ENCODE results near the gene CERK. TPM values are rescaled to one million over a fixed set of nuclear protein-coding genes. Genes with fewer than 3 reads are reported as not detected.

Gene CERK
- polyA plus RNA-seq, 1 donor from 2014 or later: 57.4 TPM

- no peak for TF ChIP-seq RAD21 (conservative IDR thresholded peaks at IDR 0.05)
- TF ChIP-seq MXI1 (conservative IDR thresholded peaks at IDR 0.05; ENCODE audit: poor library complexity, severe bottlenecking): no peak
- TF ChIP-seq SMC3 (conservative IDR thresholded peaks at IDR 0.05; ENCODE audit: poor library complexity): no peak
- TF ChIP-seq EP300 (conservative IDR thresholded peaks at IDR 0.05; ENCODE audit: poor library complexity, severe bottlenecking): no peak
- TF ChIP-seq POLR2AphosphoS5 (IDR thresholded peaks at IDR 0.05): no peak
- no peak for TF ChIP-seq REST (IDR thresholded peaks at IDR 0.05; ENCODE audit: borderline replicate concordance)
- TF ChIP-seq TAF1 (IDR thresholded peaks at IDR 0.05; ENCODE audit: low read depth): no peak
- TF ChIP-seq EZH2 (IDR thresholded peaks at IDR 0.05; ENCODE audit: borderline replicate concordance, insufficient read depth, low read length, poor library complexity, severe bottlenecking): no peak
- TF ChIP-seq, protein P1, sequence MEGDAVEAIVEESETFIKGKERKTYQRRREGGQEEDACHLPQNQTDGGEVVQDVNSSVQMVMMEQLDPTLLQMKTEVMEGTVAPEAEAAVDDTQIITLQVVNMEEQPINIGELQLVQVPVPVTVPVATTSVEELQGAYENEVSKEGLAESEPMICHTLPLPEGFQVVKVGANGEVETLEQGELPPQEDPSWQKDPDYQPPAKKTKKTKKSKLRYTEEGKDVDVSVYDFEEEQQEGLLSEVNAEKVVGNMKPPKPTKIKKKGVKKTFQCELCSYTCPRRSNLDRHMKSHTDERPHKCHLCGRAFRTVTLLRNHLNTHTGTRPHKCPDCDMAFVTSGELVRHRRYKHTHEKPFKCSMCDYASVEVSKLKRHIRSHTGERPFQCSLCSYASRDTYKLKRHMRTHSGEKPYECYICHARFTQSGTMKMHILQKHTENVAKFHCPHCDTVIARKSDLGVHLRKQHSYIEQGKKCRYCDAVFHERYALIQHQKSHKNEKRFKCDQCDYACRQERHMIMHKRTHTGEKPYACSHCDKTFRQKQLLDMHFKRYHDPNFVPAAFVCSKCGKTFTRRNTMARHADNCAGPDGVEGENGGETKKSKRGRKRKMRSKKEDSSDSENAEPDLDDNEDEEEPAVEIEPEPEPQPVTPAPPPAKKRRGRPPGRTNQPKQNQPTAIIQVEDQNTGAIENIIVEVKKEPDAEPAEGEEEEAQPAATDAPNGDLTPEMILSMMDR (IDR thresholded peaks at IDR 0.05; ENCODE audit: poor library complexity, severe bottlenecking): no peak
- no peaks in the 10 kb centered on the region for H3K27me3 ChIP-seq (ENCODE audit: insufficient read depth, low read depth, low read length)
- H4K20me1 ChIP-seq (ENCODE audit: insufficient read depth): no peaks in the 10 kb centered on the region
- no peaks in the 10 kb centered on the region for H3K79me2 ChIP-seq (replicated peaks; ENCODE audit: insufficient read depth, low read length)
- no peak overlapping the region for H3K9ac ChIP-seq (ENCODE audit: low read length)
- H3K36me3 ChIP-seq (ENCODE audit: insufficient read depth, low read length): no peaks in the 10 kb centered on the region
- H3F3A ChIP-seq (ENCODE audit: insufficient read depth, low read length, poor library complexity, severe bottlenecking): no peaks in the 10 kb centered on the region
- no peak overlapping the region for H3K4me3 ChIP-seq (ENCODE audit: low read length)
- H2AFZ ChIP-seq (ENCODE audit: low read depth, low read length): no peak overlapping the region
- peaks cover 4% of the 10 kb centered on the region for H3K9me3 ChIP-seq (ENCODE audit: low read length)
- no peaks in the 10 kb centered on the region for H3K9me2 ChIP-seq (ENCODE audit: insufficient read depth, low read length)
- no peak overlapping the region for H3K4me2 ChIP-seq (ENCODE audit: low read length)
- H3K27ac ChIP-seq (ENCODE audit: low read length): no peak overlapping the region
Measured at GRCh38 chr22:46750863-46751443, 12.9 kb upstream of the CERK start.

DNA sequence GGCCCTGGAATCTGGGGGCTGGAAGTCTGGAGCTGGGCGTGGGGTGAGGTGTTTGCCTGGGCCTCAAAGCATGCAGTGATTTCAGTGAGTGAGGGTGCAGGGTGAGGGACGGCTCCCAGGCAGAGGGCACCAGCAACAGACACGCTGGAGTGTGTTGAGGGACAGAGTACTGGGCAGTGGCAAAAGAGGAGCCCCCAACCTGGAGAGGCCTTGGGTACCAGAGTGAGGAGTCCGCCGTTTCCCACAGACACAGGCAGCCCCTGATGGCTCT, 12.4 kb upstream of the CERK start:
- Histone ChIP-seq H3K27ac (ENCODE audit: low read length) (no peak overlapping the region), H3K4me2 (ENCODE audit: low read length) (no peak overlapping the region), H2AFZ (ENCODE audit: low read depth, low read length) (no peak overlapping the region)

More for the DNA sequence above, 12.4 kb upstream of the CERK start:
- Histone ChIP-seq H3K9me2 (ENCODE audit: insufficient read depth, low read length) (no peaks in the 10 kb centered on the region), H3F3A (ENCODE audit: insufficient read depth, low read length, poor library complexity, severe bottlenecking) (no peaks in the 10 kb centered on the region), H3K4me3 (ENCODE audit: low read length) (no peak overlapping the region), H3K27me3 (ENCODE audit: insufficient read depth, low read depth, low read length) (no peaks in the 10 kb centered on the region), H4K20me1 (ENCODE audit: insufficient read depth) (no peaks in the 10 kb centered on the region), H3K9me3 (ENCODE audit: low read length) (peaks cover under 1% of the 10 kb centered on the region), H3K9ac (ENCODE audit: low read length) (no peak overlapping the region), H3K36me3 (ENCODE audit: insufficient read depth, low read length) (no peaks in the 10 kb centered on the region), H3K79me2 (replicated peaks; ENCODE audit: insufficient read depth, low read length) (no peaks in the 10 kb centered on the region)
- TF ChIP-seq SMC3 (conservative IDR thresholded peaks at IDR 0.05; ENCODE audit: poor library complexity) (no peak), POLR2AphosphoS5 (IDR thresholded peaks at IDR 0.05) (no peak), EP300 (conservative IDR thresholded peaks at IDR 0.05; ENCODE audit: poor library complexity, severe bottlenecking) (no peak), RAD21 (conservative IDR thresholded peaks at IDR 0.05) (no peak), EZH2 (IDR thresholded peaks at IDR 0.05; ENCODE audit: borderline replicate concordance, insufficient read depth, low read length, poor library complexity, severe bottlenecking) (no peak), TAF1 (IDR thresholded peaks at IDR 0.05; ENCODE audit: low read depth) (no peak), REST (IDR thresholded peaks at IDR 0.05; ENCODE audit: borderline replicate concordance) (no peak), MXI1 (conservative IDR thresholded peaks at IDR 0.05; ENCODE audit: poor library complexity, severe bottlenecking) (no peak)
- TF ChIP-seq, protein P1 (IDR thresholded peaks at IDR 0.05; ENCODE audit: poor library complexity, severe bottlenecking): no peak
